Measurements from ENCODE around the gene EXOC5.
"Not testable (repeated sequence)": the region's sequence is repeated elsewhere in the genome, so short reads cannot be mapped to it uniquely, and the experiment has no call there.

Gene EXOC5

GRCh38 chr14:57266065-57266464 is 2.6 kb downstream of the EXOC5 start:
- H2AFZ ChIP-seq (ENCODE audit: low read depth, low read length) = no peak overlapping the region
- no peak overlapping the region for H3K4me2 ChIP-seq (ENCODE audit: low read length)
- H3K27ac ChIP-seq (ENCODE audit: low read length) = no peak overlapping the region
- H3K9me3 ChIP-seq (ENCODE audit: insufficient read depth, low read length) = no peaks in the 10 kb centered on the region
- peaks cover 18% of the 10 kb centered on the region for H3K4me1 ChIP-seq (ENCODE audit: low read length)
- no peaks in the 10 kb centered on the region for H3K27me3 ChIP-seq (ENCODE audit: low read depth, low read length)
- H3K9ac ChIP-seq (ENCODE audit: low read length) = no peak overlapping the region
- no peak overlapping the region for H3K4me3 ChIP-seq (ENCODE audit: low read length)
- H3K79me2 ChIP-seq (ENCODE audit: low read length) = peaks cover 91% of the 10 kb centered on the region
- TF ChIP-seq EZH2phosphoT487 (IDR thresholded peaks at IDR 0.05; ENCODE audit: low read depth) (no peak), CTCF (IDR thresholded peaks at IDR 0.05; ENCODE audit: low read depth, low read length) (no peak)
- H3K36me3 ChIP-seq (replicated peaks; ENCODE audit: low read depth, low read length) = peaks cover 4% of the 10 kb centered on the region
- peaks cover 37% of the 10 kb centered on the region for H4K20me1 ChIP-seq (ENCODE audit: insufficient read depth, low read length)

- H3K4me2 ChIP-seq (ENCODE audit: low read length) = no peak overlapping the region
- peaks cover 6% of the 10 kb centered on the region for H3K36me3 ChIP-seq (replicated peaks; ENCODE audit: low read depth, low read length)
- TF ChIP-seq CTCF (IDR thresholded peaks at IDR 0.05; ENCODE audit: low read depth, low read length) (no peak), EZH2phosphoT487 (IDR thresholded peaks at IDR 0.05; ENCODE audit: low read depth) (no peak)
- no peak overlapping the region for H3K9ac ChIP-seq (ENCODE audit: low read length)
- no peak overlapping the region for H3K4me3 ChIP-seq (ENCODE audit: low read length)
- H3K27ac ChIP-seq (ENCODE audit: low read length) = no peak overlapping the region
- peaks cover 5% of the 10 kb centered on the region for H3K4me1 ChIP-seq (ENCODE audit: low read length)
- H4K20me1 ChIP-seq (ENCODE audit: insufficient read depth, low read length) = peaks cover 41% of the 10 kb centered on the region
- peaks cover 89% of the 10 kb centered on the region for H3K79me2 ChIP-seq (ENCODE audit: low read length)
- no peaks in the 10 kb centered on the region for H3K27me3 ChIP-seq (ENCODE audit: low read depth, low read length)
- no peaks in the 10 kb centered on the region for H3K9me3 ChIP-seq (ENCODE audit: insufficient read depth, low read length)
- H2AFZ ChIP-seq (ENCODE audit: low read depth, low read length) = no peak overlapping the region
Measured at GRCh38 chr14:57262117-57262516, 6.6 kb downstream of the EXOC5 start.

- TF ChIP-seq CTCF (IDR thresholded peaks at IDR 0.05; ENCODE audit: low read depth, low read length) = no peak
- no peak for TF ChIP-seq EZH2phosphoT487 (IDR thresholded peaks at IDR 0.05; ENCODE audit: low read depth)
- no peak overlapping the region for H2AFZ ChIP-seq (ENCODE audit: low read depth, low read length)
- no peak overlapping the region for H3K4me3 ChIP-seq (ENCODE audit: low read length)
- no peaks in the 10 kb centered on the region for H3K27me3 ChIP-seq (ENCODE audit: low read depth, low read length)
- H3K79me2 ChIP-seq (ENCODE audit: low read length) = peaks cover 89% of the 10 kb centered on the region
- H4K20me1 ChIP-seq (ENCODE audit: insufficient read depth, low read length) = peaks cover 41% of the 10 kb centered on the region
- no peaks in the 10 kb centered on the region for H3K4me1 ChIP-seq (ENCODE audit: low read length)
- H3K27ac ChIP-seq (ENCODE audit: low read length) = no peak overlapping the region
- no peak overlapping the region for H3K4me2 ChIP-seq (ENCODE audit: low read length)
- peaks cover 6% of the 10 kb centered on the region for H3K36me3 ChIP-seq (replicated peaks; ENCODE audit: low read depth, low read length)
- H3K9me3 ChIP-seq (ENCODE audit: insufficient read depth, low read length) = no peaks in the 10 kb centered on the region
- H3K9ac ChIP-seq (ENCODE audit: low read length) = no peak overlapping the region
Measured at GRCh38 chr14:57261604-57262003, 7.1 kb downstream of the EXOC5 start.

GRCh38 chr14:57259672-57260071 is 9.0 kb downstream of the EXOC5 start:
- Histone ChIP-seq H3K9ac (ENCODE audit: low read length) (no peak overlapping the region), H3K27ac (ENCODE audit: low read length) (no peak overlapping the region), H3K27me3 (ENCODE audit: low read depth, low read length) (no peaks in the 10 kb centered on the region), H2AFZ (ENCODE audit: low read depth, low read length) (no peak overlapping the region), H3K36me3 (replicated peaks; ENCODE audit: low read depth, low read length) (peaks cover 7% of the 10 kb centered on the region), H3K4me3 (ENCODE audit: low read length) (no peak overlapping the region), H4K20me1 (ENCODE audit: insufficient read depth, low read length) (peaks cover 48% of the 10 kb centered on the region), H3K4me2 (ENCODE audit: low read length) (no peak overlapping the region), H3K4me1 (ENCODE audit: low read length) (peaks cover 8% of the 10 kb centered on the region), H3K79me2 (ENCODE audit: low read length) (peaks cover 91% of the 10 kb centered on the region), H3K9me3 (ENCODE audit: insufficient read depth, low read length) (no peaks in the 10 kb centered on the region)
- TF ChIP-seq EZH2phosphoT487 (IDR thresholded peaks at IDR 0.05; ENCODE audit: low read depth) (no peak), CTCF (IDR thresholded peaks at IDR 0.05; ENCODE audit: low read depth, low read length) (no peak)

GRCh38 chr14:57258221-57258620 is 10.5 kb downstream of the EXOC5 start:
- H3K36me3 ChIP-seq (replicated peaks; ENCODE audit: low read depth, low read length); H3K4me3 ChIP-seq (ENCODE audit: low read length); H3K27ac ChIP-seq (ENCODE audit: low read length); H3K9ac ChIP-seq (ENCODE audit: low read length); H2AFZ ChIP-seq (ENCODE audit: low read depth, low read length); H3K9me3 ChIP-seq (ENCODE audit: insufficient read depth, low read length); H3K4me2 ChIP-seq (ENCODE audit: low read length); H3K27me3 ChIP-seq (ENCODE audit: low read depth, low read length): not testable (repeated sequence)
- Histone ChIP-seq H3K4me1 (ENCODE audit: low read length) (peaks cover 12% of the 10 kb centered on the region), H4K20me1 (ENCODE audit: insufficient read depth, low read length) (peaks cover 45% of the 10 kb centered on the region), H3K79me2 (ENCODE audit: low read length) (peaks cover 92% of the 10 kb centered on the region)

All from OCI-LY3 (cell line).